Heart left ventricle (tissue), 16 donors: ENCODE data around the gene PARD3. TPM values are rescaled to one million over a fixed set of nuclear protein-coding genes. Genes with fewer than 3 reads are reported as not detected.

Experiments used
- ATAC-seq, 4 donors: fragments of 200-7000 bp; cut with Tn5 transposase; one replicate each; pipeline ENCODE4 v1.9.1; 2020 to 2022; ENCODE audit warnings: moderate library complexity in 4 of 4, mild to moderate bottlenecking in 3 of 4, moderate number of reproducible peaks in 1 of 4
- DNase-seq, 5 donors: peaks; one replicate each; pipeline ENCODE4 v3.0.0-alpha.2; 2020
- H3K27ac ChIP-seq, 12 donors: fragments of 200-600 bp; sonication (generic) in 4 of 12; one replicate each; pipeline versions ENCODE4 v1.5.0 to v1.8.0; 2016 to 2022; ENCODE audit warnings: mild to moderate bottlenecking in 2 of 12
- H3K27me3 ChIP-seq, 9 donors: fragments of 200-600 bp; sonication (generic) in 2 of 9; one replicate each; pipeline versions ENCODE4 v1.5.1 to v1.8.0; 2016 to 2022; ENCODE audit warnings: mild to moderate bottlenecking in 3 of 9
- H3K36me3 ChIP-seq, 9 donors: fragments of 200-600 bp; sonication (generic) in 2 of 9; one replicate each; pipeline versions ENCODE4 v1.5.0 to v1.8.0; 2018 to 2022; ENCODE audit warnings: mild to moderate bottlenecking in 2 of 9
- H3K4me1 ChIP-seq, 12 donors: fragments of 200-600 bp; sonication (generic) in 4 of 12; one replicate each; pipeline versions ENCODE4 v1.5.0 to v1.8.0; 2016 to 2022; ENCODE audit warnings: mild to moderate bottlenecking in 3 of 12
- H3K4me3 ChIP-seq, 12 donors: fragments of 200-600 bp; sonication (generic) in 4 of 12; one replicate each; pipeline versions ENCODE4 v1.5.0 to v1.8.0; 2017 to 2022; ENCODE audit warnings: mild to moderate bottlenecking in 9 of 12, moderate library complexity in 4 of 12
- H3K9me3 ChIP-seq, 12 donors: fragments of 200-600 bp; sonication (generic) in 4 of 12; one replicate each; pipeline versions ENCODE4 v1.5.0 to v1.8.0; 2016 to 2022; ENCODE audit warnings: mild to moderate bottlenecking in 1 of 12
- CTCF ChIP-seq, 12 donors: fragments of 200-600 bp; sonication (generic) in 4 of 12; IDR thresholded peaks; one replicate each; pipeline versions ENCODE4 v1.5.0 to v1.8.0; 2018 to 2022; ENCODE audit warnings: antibody characterized with exemption in 12 of 12, mild to moderate bottlenecking in 5 of 12
- POLR2A ChIP-seq, 2 donors: fragments of 450-650 bp; IDR thresholded peaks; one replicate each; pipeline ENCODE4 v1.6.1; 2017; ENCODE audit warnings: antibody characterized with exemption in 2 of 2, mild to moderate bottlenecking in 2 of 2, moderate library complexity in 2 of 2
- whole genome bisulfite sequencing, 4 donors: extraction: QIAGEN DNeasy Blood & Tissue Kit in 2 of 4; methylation state at CpG; one replicate each; pipeline versions ENCODE4 v1.1.5 to v1.1.7; 2013 to 2018; 5-methylcytosine and 5-hydroxymethylcytosine counted together
- intact Hi-C, 10 donors: fragments of 100-400 bp; cut with DNase I; formaldehyde crosslinking; loops; one replicate each; pipeline versions ENCODE4 v1.11.1 to v1.14.2; 2022
- polyA plus RNA-seq, 2 donors: library from polyadenylated mRNA; stranded (reverse); fragments of 200-250 nt; gene quantifications; one replicate each; pipeline ENCODE4 v1.2.3, GENCODE V29; 2013
- total RNA-seq, 9 donors: library from RNA; depleted of rRNA in 2 of 9; stranded (reverse); fragments of >200 nt in 2 of 9; fragmentation: NEBNext Ultra II Directional in 3 of 9; extraction: Animal tissue kit (Norgen Biotek cat#: 25700) in 3 of 9; gene quantifications; one replicate each; pipeline versions ENCODE4 v1.1.0 to v1.2.4, GENCODE V29; 2016 to 2023
- donor health status: ischemic (EF 13 %, LVEDD 7.1; RV severe dilation, severe dysfunction).
- donor health status: healthy with polysubstance abuse.
- donor health status: DM: no; HTN: yes; CAD: no.
- donor health status: DM: no; HTN: no; CAD: no.
- donor health status: ischemic (EF 25% LVEDD 6.9; RV normal size, moderate dysfunction).
- donor health status: ischemic (EF 25% LVEDD 5.7; RV mildly dilated, moderate dysfunction).
- donor health status: healthy.
- donor health status: DM: yes; HTN: yes; CAD: no.
- donor health status: ischemic (EF 35%, LVEDD 5.7; RV mildly dilated, moderate dysfunction).
- donor health status: nonischemic (EF 11% LVEDD 7.7; RV severe dilation, severe dysfunction).
- donor health status: DM: yes; HTN: yes; CAD: no.
- donor health status: PGD.
- donor health status: ischemic (EF 29% LVEDD 5.4; RV normal size, mild dysfunction).
- donor health status: nonischemic (EF 23%, LVEDD 6.1; RV moderate dilation, normal function).

The PARD3 gene
- total and polyA plus RNA-seq, 11 donors, result 24.8 to 69.7 (median 33.1) TPM

- intact Hi-C loops, result loop anchor here in 3 of 10 donors (5.0 to 10.0 kb wide), 3 partner anchors 156 to 308 kb away; no protein-coding TSS in a partner anchor
- no peak overlapping the region for H3K4me3 ChIP-seq
- H3K4me1 ChIP-seq, result peaks cover 0 to 21% (median 7%) of the 10 kb centered on the region in 12 donors
- no peak overlapping the region for H3K27ac ChIP-seq
- 81 to 94% (median 83%) methylated on average over 4 of the region's 4 CpGs for WGBS, 4 donors
- H3K9me3 ChIP-seq, result no peaks in the 10 kb centered on the region
- no peak for ATAC-seq
- no peak for TF ChIP-seq POLR2A (IDR thresholded peaks at IDR 0.05)
- no peak for TF ChIP-seq CTCF (IDR thresholded peaks at IDR 0.05)
- DNase-seq, result no peak
- H3K27me3 ChIP-seq, result no peaks in the 10 kb centered on the region
- no peaks in the 10 kb centered on the region for H3K36me3 ChIP-seq
These were observed 158.4 kb downstream of the PARD3 start for GRCh38 chr10:34656661-34657060.

GRCh38 chr10:34655286-34656170 is 159.6 kb downstream of the PARD3 start:
- Histone ChIP-seq H3K36me3 (no peaks in the 10 kb centered on the region), H3K9me3 (no peaks in the 10 kb centered on the region), H3K4me3 (no peak overlapping the region), H3K27me3 (no peaks in the 10 kb centered on the region), H3K27ac (no peak overlapping the region), H3K4me1 (peaks cover 0 to 24% (median 12%) of the 10 kb centered on the region in 12 donors)
- ATAC-seq (peak in 1 of 4 donors; percentile 17), DNase-seq (no peak)
- intact Hi-C loops, result loop anchor here in 3 of 10 donors (5.0 to 10.0 kb wide), 3 partner anchors 157 to 309 kb away; no protein-coding TSS in a partner anchor
- no peak for TF ChIP-seq POLR2A (IDR thresholded peaks at IDR 0.05)
- TF ChIP-seq CTCF (IDR thresholded peaks at IDR 0.05), result peak; percentile 56 to 78 (median 70)
- 47 to 56% (median 48%) methylated on average over 6 of the region's 6 CpGs for WGBS, 4 donors

GRCh38 chr10:34654211-34654610 is 160.9 kb downstream of the PARD3 start:
- WGBS, 4 donors, result 61 to 71% (median 64%) methylated on average over 3 of the region's 3 CpGs
- intact Hi-C loops, result loop anchor here in 3 of 10 donors (5.0 to 10.0 kb wide), 2 partner anchors 308 to 311 kb away; no protein-coding TSS in a partner anchor
- H3K4me1 ChIP-seq, result peaks cover 0 to 24% (median 11%) of the 10 kb centered on the region in 12 donors
- H3K27me3 ChIP-seq, result no peaks in the 10 kb centered on the region
- H3K9me3 ChIP-seq, result no peaks in the 10 kb centered on the region
- ATAC-seq (no peak), DNase-seq (no peak)
- TF ChIP-seq POLR2A (IDR thresholded peaks at IDR 0.05) (no peak), CTCF (IDR thresholded peaks at IDR 0.05) (no peak)
- no peak overlapping the region for H3K4me3 ChIP-seq
- no peaks in the 10 kb centered on the region for H3K36me3 ChIP-seq
- no peak overlapping the region for H3K27ac ChIP-seq

- intact Hi-C loops, result loop anchor here in 3 of 10 donors (5.0 to 10.0 kb wide), 2 partner anchors 309 to 311 kb away; no protein-coding TSS in a partner anchor
- TF ChIP-seq CTCF (IDR thresholded peaks at IDR 0.05) (no peak), POLR2A (IDR thresholded peaks at IDR 0.05) (no peak)
- peaks cover 0 to 24% (median 11%) of the 10 kb centered on the region in 12 donors for H3K4me1 ChIP-seq
These were observed 161.6 kb downstream of the PARD3 start for GRCh38 chr10:34653530-34653929.

More at GRCh38 chr10:34653530-34653929, 161.6 kb downstream of the PARD3 start:
- H3K4me3 ChIP-seq, result no peak overlapping the region
- DNase-seq (no peak), ATAC-seq (no peak)
- no peak overlapping the region for H3K27ac ChIP-seq
- 91 to 97% (median 95%) methylated on average over 4 of the region's 4 CpGs for WGBS, 4 donors
- no peaks in the 10 kb centered on the region for H3K27me3 ChIP-seq
- no peaks in the 10 kb centered on the region for H3K36me3 ChIP-seq
- H3K9me3 ChIP-seq, result no peaks in the 10 kb centered on the region
